Measurements from ENCODE around the gene ZNF337.

- no peak for TF ChIP-seq SNAPC4 (CRISPR knock-in tag; IDR thresholded peaks at IDR 0.05)
- TF ChIP-seq PCBP2 (optimal IDR thresholded peaks at IDR 0.05; ENCODE audit: low read depth, low read length, poor library complexity, severe bottlenecking), result no peak
- TF ChIP-seq RXRA (CRISPR knock-in tag; IDR thresholded peaks at IDR 0.05), result no peak
- TF ChIP-seq POLR2AphosphoS5 (IDR thresholded peaks at IDR 0.05; ENCODE audit: low read depth, low read length), result no peak
- TF ChIP-seq ZNF609 (CRISPR knock-in tag; IDR thresholded peaks at IDR 0.05; ENCODE audit: borderline replicate concordance), result no peak
- no peak for TF ChIP-seq MIXL1 (CRISPR knock-in tag; IDR thresholded peaks at IDR 0.05)
- TF ChIP-seq ZMAT3 (CRISPR knock-in tag; conservative IDR thresholded peaks at IDR 0.05), result no peak
- TF ChIP-seq ZGPAT (CRISPR knock-in tag; IDR thresholded peaks at IDR 0.05), result no peak
- no peak for TF ChIP-seq ZNF710 (CRISPR knock-in tag; IDR thresholded peaks at IDR 0.05; ENCODE audit: borderline replicate concordance)
- no peak for TF ChIP-seq RAD21 (CRISPR knock-in tag; IDR thresholded peaks at IDR 0.05)
- TF ChIP-seq ZNF720 (CRISPR knock-in tag; IDR thresholded peaks at IDR 0.05), result no peak
- no peak for TF ChIP-seq JUND (CRISPR knock-in tag; IDR thresholded peaks at IDR 0.05)
Observed at GRCh38 chr20:25699914-25700313, 3.3 kb upstream of the ZNF337 start.
